K562 (cell line): ENCODE results near the gene SRBD1. TPM values are rescaled to one million over a fixed set of nuclear protein-coding genes. Genes with fewer than 3 reads are reported as not detected.
A peak's percentile ranks its signal among the peaks of the same experiment; 100 is the strongest.

ENCODE experiments used
- CBFA2T2 ChIP-seq: fragments of 450-650 bp; conservative IDR thresholded peaks from 2 replicates; pipeline ENCODE4 v1.6.1; 2017; ENCODE audit warnings: mild to moderate bottlenecking
- CC2D1A ChIP-seq: fragments of 450-650 bp; IDR thresholded peaks from 2 replicates; pipeline ENCODE4 v1.6.1; 2017; ENCODE audit warnings: mild to moderate bottlenecking
- ELF2 ChIP-seq: fragments of 250-450 bp; sonication (Bioruptor Pico); IDR thresholded peaks from 2 replicates; pipeline ENCODE4 v1.5.0; 2021; ENCODE audit warnings: mild to moderate bottlenecking
- HDAC3 ChIP-seq: fragments of 450-650 bp; IDR thresholded peaks from 2 replicates; pipeline ENCODE4 v1.6.1; 2018; ENCODE audit warnings: borderline replicate concordance, mild to moderate bottlenecking, moderate library complexity; ENCODE audit not compliant: partially characterized antibody
- MTA2 ChIP-seq: fragments of 450-650 bp; IDR thresholded peaks from 2 replicates; pipeline ENCODE4 v1.6.1; 2016; ENCODE audit warnings: low read depth
- MYC ChIP-seq, 2 experiments: fragments of 250-450 bp in 1 of 2; sonication (Bioruptor Pico) in 1 of 2; IDR thresholded peaks; 2 replicates each; pipeline versions ENCODE4 v1.5.1 to v1.6.1; 2012 to 2021; ENCODE audit warnings: low read depth in 2 of 2, borderline replicate concordance in 1 of 2, improper control_type of control experiment in 1 of 2, low read length in 1 of 2, mild to moderate bottlenecking in 1 of 2, moderate library complexity in 1 of 2
- NR2F6 ChIP-seq: fragments of 450-650 bp; formaldehyde crosslinking; IDR thresholded peaks from 2 replicates; pipeline ENCODE4 v1.4.0; 2020; ENCODE audit warnings: mild to moderate bottlenecking
- RAD21 ChIP-seq, 2 experiments: fragments of 250-450 bp in 1 of 2; fragments of 450-650 bp in 1 of 2; sonication (Bioruptor Pico) in 1 of 2; formaldehyde crosslinking in 1 of 2; IDR thresholded peaks in 1 of 2; conservative IDR thresholded peaks in 1 of 2; 2 replicates each; pipeline versions ENCODE4 v1.4.0 to v1.8.0; 2020 to 2022; ENCODE audit warnings: mild to moderate bottlenecking in 2 of 2, moderate library complexity in 1 of 2
- SETDB1 ChIP-seq: IDR thresholded peaks from one replicate; pipeline ENCODE4 v1.6.1; 2012; ENCODE audit warnings: low read length, control low read depth, inconsistent platforms
- STAT5B ChIP-seq: fragments of 250-450 bp; sonication (Bioruptor Pico); IDR thresholded peaks from 2 replicates; pipeline ENCODE4 v1.8.0; 2021; ENCODE audit warnings: mild to moderate bottlenecking, inconsistent platforms
- ZFP1 ChIP-seq: fragments of 450-650 bp; formaldehyde crosslinking; IDR thresholded peaks from 2 replicates; pipeline ENCODE4 v1.4.0; 2020; ENCODE audit warnings: mild to moderate bottlenecking, mixed read lengths
- ZNF354B ChIP-seq: fragments of 250-450 bp; sonication (Bioruptor Pico); IDR thresholded peaks from 2 replicates; pipeline ENCODE4 v1.4.0; 2020
- polyA plus RNA-seq, 8 experiments: library from polyadenylated mRNA; depleted of rRNA in 4 of 8; stranded (reverse) in 5 of 8; unstranded in 3 of 8; fragments of >200 nt; fragmentation: Nextera tagmentation in 2 of 8; fragmentation: Illumina TruSeq in 1 of 8; extraction: Ambion mirVana in 2 of 8; extraction: Trizol in 1 of 8; gene quantifications; 2 replicates each; pipeline versions ENCODE4 v1.2.1 to v1.2.3, GENCODE V29; 2011 to 2014; ENCODE audit warnings: inconsistent platforms in 1 of 8, missing spikeins in 1 of 8
- total RNA-seq, 7 experiments: library from RNA; depleted of rRNA in 6 of 7; stranded (reverse); fragments of >200 nt in 6 of 7; fragmentation: Illumina TruSeq in 2 of 7; extraction: Trizol in 2 of 7; gene quantifications; 2 replicates each; pipeline versions ENCODE4 v1.2.1 to v1.2.3, GENCODE V29; 2011 to 2021; ENCODE audit warnings: low replicate concordance in 1 of 7
- TF ChIP-seq, protein P1 (sequence below): fragments of 150-350 bp; conservative IDR thresholded peaks from 2 replicates; pipeline ENCODE4 v1.6.1; 2014; ENCODE audit warnings: low read length
- TF ChIP-seq, protein P2 (sequence below): fragments of 250-450 bp; sonication (Bioruptor Pico); IDR thresholded peaks from 2 replicates; pipeline ENCODE4 v1.8.0; 2022; ENCODE audit warnings: inconsistent platforms, mild to moderate bottlenecking, moderate library complexity, borderline replicate concordance
- TF ChIP-seq, protein P3 (sequence below): fragments of 250-450 bp; sonication (Bioruptor Pico); IDR thresholded peaks from 2 replicates; pipeline ENCODE4 v1.8.0; 2021; ENCODE audit warnings: moderate library complexity, mild to moderate bottlenecking, inconsistent platforms

Gene SRBD1
- total and polyA plus RNA-seq, 9 of the 15 experiments (the other 6 are each of a cell fraction or from before 2014, with no cell fraction given), result 6.9 to 23.2 (median 14.7) TPM

DNA sequence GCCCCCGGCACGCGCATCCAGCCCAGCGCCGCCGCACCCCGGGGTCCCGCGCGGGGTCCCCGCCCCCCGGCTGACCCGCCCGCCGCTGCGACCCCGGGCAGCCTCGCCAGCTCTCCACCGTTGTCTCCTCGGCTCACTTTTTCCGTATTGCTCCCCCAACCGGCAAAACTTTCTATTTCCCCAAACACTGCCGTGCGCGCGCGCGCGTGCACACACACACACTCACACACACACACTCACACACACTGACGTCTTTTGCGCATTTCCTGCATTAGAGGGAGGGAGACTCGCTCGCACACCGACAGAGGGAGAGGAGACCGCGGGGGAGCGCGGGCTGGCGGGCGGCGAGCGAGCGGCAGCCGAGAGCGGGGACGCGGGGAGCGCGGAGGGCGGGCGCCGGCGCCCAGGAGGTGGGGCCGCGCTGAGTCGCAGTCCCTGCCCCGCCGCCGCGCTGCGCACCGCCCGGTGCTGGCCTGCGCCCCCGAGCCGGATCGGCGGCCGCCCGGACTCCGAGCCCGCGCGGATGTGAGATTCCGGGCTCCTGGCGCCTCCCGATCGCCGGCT lies 39.9 kb upstream of the SRBD1 start (continued):
- TF ChIP-seq, protein P1, sequence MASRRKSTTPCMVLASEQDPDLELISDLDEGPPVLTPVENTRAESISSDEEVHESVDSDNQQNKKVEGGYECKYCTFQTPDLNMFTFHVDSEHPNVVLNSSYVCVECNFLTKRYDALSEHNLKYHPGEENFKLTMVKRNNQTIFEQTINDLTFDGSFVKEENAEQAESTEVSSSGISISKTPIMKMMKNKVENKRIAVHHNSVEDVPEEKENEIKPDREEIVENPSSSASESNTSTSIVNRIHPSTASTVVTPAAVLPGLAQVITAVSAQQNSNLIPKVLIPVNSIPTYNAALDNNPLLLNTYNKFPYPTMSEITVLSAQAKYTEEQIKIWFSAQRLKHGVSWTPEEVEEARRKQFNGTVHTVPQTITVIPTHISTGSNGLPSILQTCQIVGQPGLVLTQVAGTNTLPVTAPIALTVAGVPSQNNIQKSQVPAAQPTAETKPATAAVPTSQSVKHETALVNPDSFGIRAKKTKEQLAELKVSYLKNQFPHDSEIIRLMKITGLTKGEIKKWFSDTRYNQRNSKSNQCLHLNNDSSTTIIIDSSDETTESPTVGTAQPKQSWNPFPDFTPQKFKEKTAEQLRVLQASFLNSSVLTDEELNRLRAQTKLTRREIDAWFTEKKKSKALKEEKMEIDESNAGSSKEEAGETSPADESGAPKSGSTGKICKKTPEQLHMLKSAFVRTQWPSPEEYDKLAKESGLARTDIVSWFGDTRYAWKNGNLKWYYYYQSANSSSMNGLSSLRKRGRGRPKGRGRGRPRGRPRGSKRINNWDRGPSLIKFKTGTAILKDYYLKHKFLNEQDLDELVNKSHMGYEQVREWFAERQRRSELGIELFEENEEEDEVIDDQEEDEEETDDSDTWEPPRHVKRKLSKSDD, result no peak
- no peak for TF ChIP-seq ZFP1 (CRISPR knock-in tag)
- TF ChIP-seq, protein P2, sequence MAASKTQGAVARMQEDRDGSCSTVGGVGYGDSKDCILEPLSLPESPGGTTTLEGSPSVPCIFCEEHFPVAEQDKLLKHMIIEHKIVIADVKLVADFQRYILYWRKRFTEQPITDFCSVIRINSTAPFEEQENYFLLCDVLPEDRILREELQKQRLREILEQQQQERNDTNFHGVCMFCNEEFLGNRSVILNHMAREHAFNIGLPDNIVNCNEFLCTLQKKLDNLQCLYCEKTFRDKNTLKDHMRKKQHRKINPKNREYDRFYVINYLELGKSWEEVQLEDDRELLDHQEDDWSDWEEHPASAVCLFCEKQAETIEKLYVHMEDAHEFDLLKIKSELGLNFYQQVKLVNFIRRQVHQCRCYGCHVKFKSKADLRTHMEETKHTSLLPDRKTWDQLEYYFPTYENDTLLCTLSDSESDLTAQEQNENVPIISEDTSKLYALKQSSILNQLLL (CRISPR knock-in tag), result no peak
- no peak for TF ChIP-seq ZNF354B
- TF ChIP-seq STAT5B (CRISPR knock-in tag), result no peak
- peak; percentile 51; the same call in 1 of the 2 replicates for TF ChIP-seq MYC (IDR thresholded peaks at IDR 0.05; ENCODE audit: low read depth, low read length)
- no peak for TF ChIP-seq MYC (CRISPR knock-in tag; IDR thresholded peaks at IDR 0.05; ENCODE audit: borderline replicate concordance, low read depth)
- peak; percentile 30; the same call in 1 of the 2 replicates for TF ChIP-seq MTA2
- no peak for TF ChIP-seq SETDB1
- peak; percentile 41 to 45; a peak in 3 of 4 replicates for TF ChIP-seq RAD21 (CRISPR knock-in tag; conservative IDR thresholded peaks at IDR 0.05 in 1 of 2, IDR thresholded peaks at IDR 0.05 in 1 of 2)
- TF ChIP-seq HDAC3, result no peak
- TF ChIP-seq ELF2 (CRISPR knock-in tag), result no peak
- no peak for TF ChIP-seq CC2D1A
- no peak for TF ChIP-seq NR2F6 (CRISPR knock-in tag)
- no peak for TF ChIP-seq CBFA2T2
- TF ChIP-seq, protein P3, sequence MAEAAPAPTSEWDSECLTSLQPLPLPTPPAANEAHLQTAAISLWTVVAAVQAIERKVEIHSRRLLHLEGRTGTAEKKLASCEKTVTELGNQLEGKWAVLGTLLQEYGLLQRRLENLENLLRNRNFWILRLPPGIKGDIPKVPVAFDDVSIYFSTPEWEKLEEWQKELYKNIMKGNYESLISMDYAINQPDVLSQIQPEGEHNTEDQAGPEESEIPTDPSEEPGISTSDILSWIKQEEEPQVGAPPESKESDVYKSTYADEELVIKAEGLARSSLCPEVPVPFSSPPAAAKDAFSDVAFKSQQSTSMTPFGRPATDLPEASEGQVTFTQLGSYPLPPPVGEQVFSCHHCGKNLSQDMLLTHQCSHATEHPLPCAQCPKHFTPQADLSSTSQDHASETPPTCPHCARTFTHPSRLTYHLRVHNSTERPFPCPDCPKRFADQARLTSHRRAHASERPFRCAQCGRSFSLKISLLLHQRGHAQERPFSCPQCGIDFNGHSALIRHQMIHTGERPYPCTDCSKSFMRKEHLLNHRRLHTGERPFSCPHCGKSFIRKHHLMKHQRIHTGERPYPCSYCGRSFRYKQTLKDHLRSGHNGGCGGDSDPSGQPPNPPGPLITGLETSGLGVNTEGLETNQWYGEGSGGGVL (CRISPR knock-in tag), result no peak
